Small intestine (tissue), 7 donors: ENCODE results near the gene CHRD. TPM values are rescaled to one million over a fixed set of nuclear protein-coding genes. Genes with fewer than 3 reads are reported as not detected.

Source experiments
- DNase-seq, 2 donors: peaks; one replicate each; pipeline versions ENCODE4 v3.0.0 to v3.0.0-alpha.2; 2013
- FAIRE-seq: peaks from 2 replicates; lab custom pipeline; 2012; peaks lifted over from hg19 to GRCh38; lab: Jason Lieb, UNC
- H3K27ac ChIP-seq, 3 donors: one replicate each; pipeline ENCODE4 v1.5.1; 2013; ENCODE audit warnings: low read length in 2 of 3, mild to moderate bottlenecking in 2 of 3, control low read depth in 1 of 3, inconsistent platforms in 1 of 3, low read depth in 1 of 3, moderate library complexity in 1 of 3
- H3K27me3 ChIP-seq, 3 donors: one replicate each; pipeline ENCODE4 v1.6.1; 2013; ENCODE audit warnings: low read length in 3 of 3, inconsistent platforms in 1 of 3; ENCODE audit not compliant: control insufficient read depth in 3 of 3, insufficient read depth in 3 of 3
- H3K36me3 ChIP-seq, 3 donors: one replicate each; pipeline ENCODE4 v1.6.1; 2013; ENCODE audit warnings: low read length in 3 of 3, inconsistent platforms in 1 of 3, low read depth in 1 of 3, mild to moderate bottlenecking in 1 of 3, moderate library complexity in 1 of 3; ENCODE audit not compliant: control insufficient read depth in 3 of 3, insufficient read depth in 2 of 3
- H3K4me1 ChIP-seq, 3 donors: one replicate each; pipeline ENCODE4 v1.6.1; 2013; ENCODE audit warnings: low read length in 2 of 3, inconsistent platforms in 1 of 3, low read depth in 1 of 3, mild to moderate bottlenecking in 1 of 3, moderate library complexity in 1 of 3; ENCODE audit not compliant: control insufficient read depth in 3 of 3, insufficient read depth in 2 of 3
- H3K4me3 ChIP-seq, 3 donors: one replicate each; pipeline ENCODE4 v1.5.1; 2013; ENCODE audit warnings: low read length in 3 of 3, control low read depth in 1 of 3, inconsistent platforms in 1 of 3, low read depth in 1 of 3, mild to moderate bottlenecking in 1 of 3, moderate library complexity in 1 of 3
- H3K9me3 ChIP-seq, 2 donors: one replicate each; pipeline ENCODE4 v1.6.1; 2013; ENCODE audit warnings: low read depth in 1 of 2, low read length in 1 of 2; ENCODE audit not compliant: control insufficient read depth in 2 of 2, insufficient read depth in 1 of 2
- WGBS, 3 donors: extraction: QIAGEN DNeasy Blood & Tissue Kit; methylation state at CpG; one replicate each; pipeline ENCODE4 v1.1.7; 2013; 5-methylcytosine and 5-hydroxymethylcytosine counted together
- polyA plus RNA-seq, 4 donors: library from polyadenylated mRNA; stranded (reverse) in 3 of 4; unstranded in 1 of 4; fragments of 200-250 nt in 3 of 4; fragments of 120-200 nt in 1 of 4; gene quantifications; one replicate each; pipeline versions ENCODE4 v1.2.1 to v1.2.3, GENCODE V29; 2013
- donor health status: healthy with polysubstance abuse.
- donor health status: control.
- donor health status: control.
- donor health status: Bipolar disorder and iron deficiency.
- donor health status: healthy.

The CHRD gene
- polyA plus RNA-seq, 4 donors: 0.27 to 3.8 (median 3.4) TPM; not detected in 1

- DNase-seq (no peak), FAIRE-seq (no peak)
- peaks cover 0 to 6% (median 0%) of the 10 kb centered on the region in 3 donors for H3K4me1 ChIP-seq
- 67 to 73% (median 73%) methylated on average over 33 to 37 of the region's 37 CpGs for WGBS, 3 donors
- peaks cover 0 to 5% (median 0%) of the 10 kb centered on the region in 3 donors for H3K36me3 ChIP-seq
- peaks cover 3 to 33% (median 8%) of the 10 kb centered on the region in 3 donors for H3K27me3 ChIP-seq
- H3K9me3 ChIP-seq: no peaks in the 10 kb centered on the region
- H3K27ac ChIP-seq: no peak overlapping the region
- no peak overlapping the region for H3K4me3 ChIP-seq
These were observed 6.4 kb downstream of the CHRD start for GRCh38 chr3:184386047-184386806.

GRCh38 chr3:184387174-184387714, 7.4 kb downstream of the CHRD start:
- no peak overlapping the region for H3K4me3 ChIP-seq
- FAIRE-seq (no peak), DNase-seq (no peak)
- peaks cover 3 to 23% (median 4%) of the 10 kb centered on the region in 3 donors for H3K27me3 ChIP-seq
- no peak overlapping the region for H3K27ac ChIP-seq
- H3K9me3 ChIP-seq: no peaks in the 10 kb centered on the region
- peaks cover 0 to 5% (median 0%) of the 10 kb centered on the region in 3 donors for H3K36me3 ChIP-seq
- 90 to 93% (median 90%) methylated on average over 12 of the region's 12 CpGs for WGBS, 3 donors
- H3K4me1 ChIP-seq: no peaks in the 10 kb centered on the region

GRCh38 chr3:184388164-184388935, 8.5 kb downstream of the CHRD start:
- DNase-seq (no peak), FAIRE-seq (no peak)
- H3K4me3 ChIP-seq: no peak overlapping the region
- 63 to 76% (median 70%) methylated on average over 8 of the region's 8 CpGs for WGBS, 3 donors
- H3K27me3 ChIP-seq: peaks cover 0 to 13% (median 0%) of the 10 kb centered on the region in 3 donors
- no peak overlapping the region for H3K27ac ChIP-seq
- no peaks in the 10 kb centered on the region for H3K9me3 ChIP-seq
- no peaks in the 10 kb centered on the region for H3K4me1 ChIP-seq
- H3K36me3 ChIP-seq: peaks cover 0 to 5% (median 0%) of the 10 kb centered on the region in 3 donors

GRCh38 chr3:184388936-184389230, 9.0 kb downstream of the CHRD start:
- FAIRE-seq (no peak), DNase-seq (no peak)
- Histone ChIP-seq H3K27ac (no peak overlapping the region), H3K27me3 (peaks cover 0 to 13% (median 0%) of the 10 kb centered on the region in 3 donors), H3K36me3 (peaks cover 0 to 5% (median 0%) of the 10 kb centered on the region in 3 donors), H3K4me3 (no peak overlapping the region), H3K9me3 (no peaks in the 10 kb centered on the region), H3K4me1 (no peaks in the 10 kb centered on the region)
- WGBS, 3 donors: 70 to 83% (median 80%) methylated on average over 8 of the region's 8 CpGs

DNA sequence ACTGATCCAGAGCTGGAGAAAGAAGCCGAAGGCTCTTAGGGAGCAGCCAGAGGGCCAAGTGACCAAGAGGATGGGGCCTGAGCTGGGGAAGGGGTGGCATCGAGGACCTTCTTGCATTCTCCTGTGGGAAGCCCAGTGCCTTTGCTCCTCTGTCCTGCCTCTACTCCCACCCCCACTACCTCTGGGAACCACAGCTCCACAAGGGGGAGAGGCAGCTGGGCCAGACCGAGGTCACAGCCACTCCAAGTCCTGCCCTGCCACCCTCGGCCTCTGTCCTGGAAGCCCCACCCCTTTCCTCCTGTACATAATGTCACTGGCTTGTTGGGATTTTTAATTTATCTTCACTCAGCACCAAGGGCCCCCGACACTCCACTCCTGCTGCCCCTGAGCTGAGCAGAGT, 9.5 kb downstream of the CHRD start:
- Histone ChIP-seq H3K4me1 (no peaks in the 10 kb centered on the region), H3K27ac (no peak overlapping the region), H3K4me3 (no peak overlapping the region), H3K27me3 (peaks cover 0 to 13% (median 0%) of the 10 kb centered on the region in 3 donors), H3K36me3 (peaks cover 0 to 5% (median 0%) of the 10 kb centered on the region in 3 donors), H3K9me3 (no peaks in the 10 kb centered on the region)
- no peak for FAIRE-seq
- 42 to 53% (median 47%) methylated on average over 5 of the region's 5 CpGs for WGBS, 3 donors
- no peak for DNase-seq

- Histone ChIP-seq H3K4me3 (no peak overlapping the region), H3K27ac (no peak overlapping the region), H3K4me1 (no peaks in the 10 kb centered on the region), H3K27me3 (peaks cover 0 to 7% (median 0%) of the 10 kb centered on the region in 3 donors), H3K9me3 (no peaks in the 10 kb centered on the region), H3K36me3 (peaks cover 0 to 5% (median 0%) of the 10 kb centered on the region in 3 donors)
- FAIRE-seq: no peak
- WGBS, 3 donors: 68 to 77% (median 77%) methylated on average over 4 to 5 of the region's 5 CpGs
- no peak for DNase-seq
These were observed 10.2 kb downstream of the CHRD start for GRCh38 chr3:184389935-184390528.

GRCh38 chr3:184391266-184391665, 11.4 kb downstream of the CHRD start:
- 69 to 81% (median 76%) methylated on average over 3 of the region's 3 CpGs for WGBS, 3 donors
- Histone ChIP-seq H3K27me3 (peaks cover 0 to 2% (median 0%) of the 10 kb centered on the region in 3 donors), H3K36me3 (peaks cover 0 to 2% (median 0%) of the 10 kb centered on the region in 3 donors), H3K4me1 (no peaks in the 10 kb centered on the region), H3K27ac (no peak overlapping the region), H3K4me3 (no peak overlapping the region), H3K9me3 (no peaks in the 10 kb centered on the region)
- FAIRE-seq (no peak), DNase-seq (no peak)

DNA sequence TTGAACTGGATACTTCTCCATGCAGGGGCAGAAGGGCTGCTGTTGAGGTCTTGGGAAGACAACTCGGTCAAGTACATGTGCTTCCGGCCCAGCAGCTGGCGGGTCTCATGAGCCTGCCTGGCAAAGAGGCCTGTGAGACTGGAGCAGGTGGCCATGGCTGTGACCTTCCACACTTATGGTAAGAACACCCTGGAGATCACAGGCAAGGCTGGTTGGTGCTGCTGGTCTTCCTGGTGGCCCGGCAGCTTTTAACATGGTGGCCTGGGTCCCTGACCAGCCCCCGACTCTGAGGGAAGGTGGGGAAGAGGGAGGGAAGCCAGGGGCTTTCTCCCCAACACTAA, 15.4 kb downstream of the CHRD start:
- H3K4me3 ChIP-seq: no peak overlapping the region
- WGBS, 3 donors: 77 to 78% (median 77%) methylated on average over 5 of the region's 5 CpGs
- DNase-seq: no peak
- H3K4me1 ChIP-seq: no peaks in the 10 kb centered on the region
- no peak overlapping the region for H3K27ac ChIP-seq
- no peaks in the 10 kb centered on the region for H3K36me3 ChIP-seq
- no peak for FAIRE-seq
- no peaks in the 10 kb centered on the region for H3K9me3 ChIP-seq
- H3K27me3 ChIP-seq: peaks cover 0 to 11% (median 0%) of the 10 kb centered on the region in 3 donors
